Skeletal muscle tissue (tissue), 4 donors: Measurements from ENCODE around the gene IL10. TPM values are rescaled to one million over a fixed set of nuclear protein-coding genes. Genes with fewer than 3 reads are reported as not detected.
A peak's percentile ranks its signal among the peaks of the same experiment; 100 is the strongest.

Source experiments
- H3K27ac ChIP-seq: one replicate; pipeline ENCODE4 v1.7.0; 2013; ENCODE audit warnings: mild to moderate bottlenecking, low read depth, low read length, inconsistent platforms
- H3K27me3 ChIP-seq, 3 donors: one replicate each; pipeline ENCODE4 v1.7.0; 2013; ENCODE audit warnings: low read length in 3 of 3; ENCODE audit not compliant: control insufficient read depth in 3 of 3, insufficient read depth in 3 of 3
- H3K36me3 ChIP-seq, 3 donors: one replicate each; pipeline ENCODE4 v1.7.0; 2013; ENCODE audit warnings: low read length in 3 of 3; ENCODE audit not compliant: control insufficient read depth in 3 of 3, insufficient read depth in 3 of 3
- H3K4me1 ChIP-seq, 3 donors: one replicate each; pipeline ENCODE4 v1.7.0; 2013; ENCODE audit warnings: low read length in 3 of 3, mild to moderate bottlenecking in 3 of 3; ENCODE audit not compliant: control insufficient read depth in 3 of 3, insufficient read depth in 3 of 3
- H3K4me3 ChIP-seq, 3 donors: one replicate each; pipeline ENCODE4 v1.7.0; 2013; ENCODE audit warnings: low read length in 3 of 3
- H3K9ac ChIP-seq, 3 donors: one replicate each; pipeline ENCODE4 v1.7.0; 2013; ENCODE audit warnings: low read length in 3 of 3, mild to moderate bottlenecking in 3 of 3, moderate library complexity in 2 of 3, low read depth in 1 of 3
- H3K9me3 ChIP-seq, 3 donors: one replicate each; pipeline ENCODE4 v1.7.0; 2013; ENCODE audit warnings: low read length in 3 of 3; ENCODE audit not compliant: control insufficient read depth in 3 of 3
- total RNA-seq: library from RNA; depleted of rRNA; stranded (reverse); fragments of >200 nt; gene quantifications from one replicate; pipeline ENCODE4 v1.2.3, GENCODE V29; 2014
- donor health status: Osteomylitis.

The IL10 gene
- total RNA-seq, 1 donor from 2014 or later, result 1.6 TPM

- Histone ChIP-seq H3K27ac (no peak overlapping the region), H3K27me3 (no peaks in the 10 kb centered on the region), H3K36me3 (peaks cover 41 to 43% (median 42%) of the 10 kb centered on the region in 3 donors), H3K4me3 (no peak overlapping the region), H3K9me3 (no peaks in the 10 kb centered on the region), H3K4me1 (peaks cover 35 to 48% (median 40%) of the 10 kb centered on the region in 3 donors), H3K9ac (no peak overlapping the region)
These were observed 44.2 kb downstream of the IL10 start for GRCh38 chr1:206727981-206728696.

- no peak overlapping the region for H3K27ac ChIP-seq
- no peaks in the 10 kb centered on the region for H3K27me3 ChIP-seq
- H3K36me3 ChIP-seq, result peaks cover 13 to 15% (median 14%) of the 10 kb centered on the region in 3 donors
- no peaks in the 10 kb centered on the region for H3K9me3 ChIP-seq
- H3K9ac ChIP-seq, result peak overlapping the region in 1 of 3 donors; percentile 25
- H3K4me3 ChIP-seq, result no peak overlapping the region
- H3K4me1 ChIP-seq, result peaks cover 43 to 67% (median 58%) of the 10 kb centered on the region in 3 donors
These were observed 47.0 kb downstream of the IL10 start for GRCh38 chr1:206725109-206725963.

GRCh38 chr1:206723805-206724472 is 48.4 kb downstream of the IL10 start:
- Histone ChIP-seq H3K36me3 (peaks cover 0 to 1% (median under 1%) of the 10 kb centered on the region in 3 donors), H3K27me3 (no peaks in the 10 kb centered on the region), H3K4me1 (peaks cover 52 to 77% (median 65%) of the 10 kb centered on the region in 3 donors), H3K9ac (peak overlapping the region; percentile 65 to 85 (median 73)), H3K9me3 (no peaks in the 10 kb centered on the region), H3K27ac (peak overlapping the region; percentile 87), H3K4me3 (peak overlapping the region; percentile 19 to 67 (median 51))

DNA sequence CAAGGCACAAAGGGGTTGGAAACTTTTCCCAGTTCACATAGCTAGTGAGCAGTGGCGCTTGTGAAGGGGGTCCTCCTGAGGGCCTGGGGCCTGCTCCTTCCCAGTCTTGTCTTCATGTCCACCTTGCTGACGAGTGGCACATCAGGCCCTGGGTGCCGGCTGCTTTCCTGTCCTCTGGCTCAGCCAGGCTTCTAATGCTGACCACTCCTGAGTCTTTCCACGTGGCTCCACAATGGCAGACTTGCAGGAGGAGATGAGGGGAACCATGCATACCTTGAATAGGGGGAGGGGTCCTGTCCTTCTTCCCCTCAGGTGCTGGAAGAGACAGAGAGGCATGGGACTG is 48.9 kb downstream of the IL10 start:
- Histone ChIP-seq H3K4me1 (peaks cover 52 to 80% (median 67%) of the 10 kb centered on the region in 3 donors), H3K27ac (peak overlapping the region; percentile 87), H3K9ac (peak overlapping the region; percentile 65 to 85 (median 73)), H3K36me3 (no peaks in the 10 kb centered on the region), H3K9me3 (no peaks in the 10 kb centered on the region), H3K27me3 (no peaks in the 10 kb centered on the region), H3K4me3 (peak overlapping the region; percentile 19 to 67 (median 51))

GRCh38 chr1:206722751-206723461 is 49.4 kb downstream of the IL10 start:
- no peaks in the 10 kb centered on the region for H3K27me3 ChIP-seq
- peak overlapping the region in 2 of 3 donors; percentile 51 to 67 for H3K4me3 ChIP-seq
- H3K9me3 ChIP-seq, result no peaks in the 10 kb centered on the region
- H3K36me3 ChIP-seq, result no peaks in the 10 kb centered on the region
- peak overlapping the region; percentile 87 for H3K27ac ChIP-seq
- H3K9ac ChIP-seq, result peak overlapping the region; percentile 65 to 85 (median 73)
- peaks cover 52 to 79% (median 65%) of the 10 kb centered on the region in 3 donors for H3K4me1 ChIP-seq

GRCh38 chr1:206721454-206721853 is 50.8 kb downstream of the IL10 start:
- H3K4me1 ChIP-seq, result peaks cover 60 to 76% (median 71%) of the 10 kb centered on the region in 3 donors
- no peaks in the 10 kb centered on the region for H3K27me3 ChIP-seq
- H3K9me3 ChIP-seq, result no peaks in the 10 kb centered on the region
- no peak overlapping the region for H3K4me3 ChIP-seq
- H3K9ac ChIP-seq, result no peak overlapping the region
- H3K36me3 ChIP-seq, result no peaks in the 10 kb centered on the region
- H3K27ac ChIP-seq, result no peak overlapping the region

DNA sequence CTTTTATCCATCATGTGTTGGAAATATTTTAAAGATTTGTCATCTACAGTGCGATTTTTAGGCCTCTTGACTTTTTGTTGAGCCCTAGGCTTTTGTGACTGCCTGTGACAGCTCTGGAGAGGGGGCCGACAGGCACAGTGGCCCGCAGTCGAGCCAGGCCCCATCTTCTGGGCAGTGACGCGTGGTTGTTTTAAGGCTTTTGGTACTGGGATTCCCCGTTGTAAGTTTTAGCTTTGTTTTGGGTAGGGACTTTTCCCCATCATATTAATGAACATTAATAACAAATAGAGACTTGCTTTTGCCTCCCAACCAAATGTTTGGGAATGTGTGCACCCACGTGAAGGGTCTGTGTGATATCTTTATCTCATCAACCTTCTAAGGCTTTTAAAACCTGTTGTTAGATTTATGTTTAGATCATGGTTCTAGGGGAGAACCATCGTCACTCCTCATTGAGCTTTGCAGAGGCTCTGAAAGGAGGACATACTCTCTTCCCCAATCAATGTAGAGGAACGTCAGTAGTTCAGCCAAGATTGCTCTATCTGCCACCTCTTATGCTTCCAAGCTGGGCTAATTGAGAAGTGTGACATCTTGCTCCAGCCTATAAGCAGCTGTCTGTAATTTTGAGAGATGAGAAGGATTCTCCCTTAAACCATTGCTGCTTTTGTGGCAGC is 53.0 kb downstream of the IL10 start:
- Histone ChIP-seq H3K36me3 (no peaks in the 10 kb centered on the region), H3K9me3 (no peaks in the 10 kb centered on the region), H3K27ac (no peak overlapping the region), H3K9ac (peak overlapping the region in 1 of 3 donors; percentile 3), H3K4me3 (no peak overlapping the region), H3K27me3 (no peaks in the 10 kb centered on the region), H3K4me1 (peaks cover 53 to 72% (median 69%) of the 10 kb centered on the region in 3 donors)

- Histone ChIP-seq H3K27ac (peak overlapping the region; percentile 65), H3K36me3 (no peaks in the 10 kb centered on the region), H3K4me3 (no peak overlapping the region), H3K9ac (no peak overlapping the region), H3K9me3 (no peaks in the 10 kb centered on the region), H3K4me1 (peaks cover 50 to 70% (median 68%) of the 10 kb centered on the region in 3 donors), H3K27me3 (no peaks in the 10 kb centered on the region)
These were observed 54.7 kb downstream of the IL10 start for GRCh38 chr1:206717674-206717989.
